ENCODE data around the gene TMEM150A. TPM values are rescaled to one million over a fixed set of nuclear protein-coding genes. Genes with fewer than 3 reads are reported as not detected.

Gene TMEM150A
- total and polyA plus RNA-seq, 8 donors = 11.5 to 39.6 (median 14.6) TPM

DNA sequence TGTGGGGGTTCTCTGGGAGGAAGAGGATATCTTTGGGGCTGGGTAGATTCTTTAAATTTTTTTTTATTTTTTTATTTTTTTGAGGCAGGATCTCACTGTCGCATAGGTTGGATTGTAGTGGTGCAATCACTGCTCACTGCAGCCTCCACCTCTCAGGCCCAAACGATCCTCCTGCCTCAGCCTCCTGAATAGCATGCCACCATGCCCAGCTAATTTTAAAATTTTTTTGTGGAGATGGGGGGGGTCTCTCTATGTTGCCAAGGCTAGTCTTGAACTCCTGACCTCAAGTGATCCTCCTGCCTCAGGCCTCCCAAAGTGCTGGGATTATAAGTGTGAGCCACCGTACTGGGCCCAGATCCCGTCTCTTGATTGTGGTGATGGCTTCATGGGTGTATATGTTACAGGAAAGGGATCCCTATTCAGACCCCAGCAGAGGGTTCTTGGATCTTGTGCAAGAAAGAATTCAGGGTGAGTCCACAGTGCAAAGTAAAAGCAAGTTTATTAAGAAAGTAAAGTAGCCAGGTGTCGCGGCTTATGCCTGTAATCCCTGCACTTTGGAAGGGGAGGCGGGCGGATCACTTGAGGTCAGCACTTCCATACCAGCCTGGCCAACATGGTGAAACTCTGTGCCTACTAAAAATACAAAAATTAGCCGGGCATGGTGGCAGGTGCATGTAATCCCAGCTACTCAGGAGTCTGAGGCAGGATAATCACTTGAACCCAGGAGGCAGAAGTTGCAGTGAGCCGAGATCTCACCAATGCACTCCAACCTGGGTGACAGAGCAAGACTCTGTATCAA, 11.4 kb upstream of the TMEM150A start:
- Histone ChIP-seq H3K9me3 (no peaks in the 10 kb centered on the region), H3K36me3 (peaks cover 0 to 17% of the 10 kb centered on the region in 2 donors)
- intact Hi-C loops (cut with DNase I) = no loop called here

DNA sequence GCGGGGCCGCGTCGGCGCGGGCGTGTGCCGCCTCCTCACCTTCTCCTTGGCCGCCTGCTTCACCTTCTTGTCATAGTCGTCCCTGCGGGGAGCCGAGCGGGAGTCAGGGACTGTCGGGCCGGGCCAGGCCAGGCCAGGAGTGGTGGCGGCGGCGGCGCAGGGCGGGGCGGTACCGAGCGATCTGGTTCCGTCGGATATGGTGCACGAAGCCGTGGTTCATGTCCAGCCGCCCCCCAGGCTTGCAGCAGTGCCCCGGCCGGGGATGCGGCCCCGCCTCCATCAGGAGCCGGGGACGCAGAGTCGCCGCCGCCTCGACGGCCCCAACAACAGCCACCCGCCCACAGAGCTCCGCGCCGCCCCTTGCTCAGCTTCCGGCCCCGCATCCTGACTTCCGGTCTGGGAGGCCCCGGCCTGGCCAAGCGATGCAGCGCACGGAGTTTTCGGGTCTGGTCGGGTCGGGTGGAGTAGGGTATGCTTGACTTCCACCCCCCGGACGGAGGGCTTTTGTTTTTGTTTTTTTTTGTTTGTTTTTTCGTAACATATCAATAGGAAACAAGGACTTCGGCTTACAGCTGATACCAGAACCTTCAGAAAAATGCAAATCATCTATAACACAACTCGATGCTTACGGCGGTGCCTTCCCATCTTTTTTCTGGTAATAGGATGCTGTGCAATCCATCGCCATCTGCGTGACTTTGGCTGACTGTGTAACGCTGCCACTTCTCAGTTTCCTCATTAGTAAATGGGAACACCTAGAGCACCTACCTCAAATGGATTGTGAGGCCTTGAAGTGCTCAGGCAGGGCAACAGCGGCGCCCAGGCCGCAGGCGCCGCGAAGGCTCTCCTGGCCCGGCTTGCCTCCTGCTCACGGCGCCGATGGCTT, 9.4 kb upstream of the TMEM150A start, which contains the start of gene C2orf68:
Gene C2orf68 (minus strand): TSS at position 362 of the 883 bp plus-strand sequence. CDS start 82 bp downstream, at position 280.
- Histone ChIP-seq H3K4me3 (peak within 1 kb of the TSS; percentile 96 to 98), H3K27me3 (no peaks in the 10 kb centered on the region), H3K4me1 (peaks cover 17 to 56% of the 10 kb centered on the region in 2 donors), H3K36me3 (peaks cover 0 to 25% of the 10 kb centered on the region in 2 donors), H3K27ac (peak within 1 kb of the TSS; percentile 78 to 91), H3K9me3 (no peaks in the 10 kb centered on the region)
- DNase-seq (peak; percentile 85 to 98 (median 92)), ATAC-seq (peak; percentile 83)
- intact Hi-C loops (cut with DNase I) = no loop called here
- TF ChIP-seq, protein P1, sequence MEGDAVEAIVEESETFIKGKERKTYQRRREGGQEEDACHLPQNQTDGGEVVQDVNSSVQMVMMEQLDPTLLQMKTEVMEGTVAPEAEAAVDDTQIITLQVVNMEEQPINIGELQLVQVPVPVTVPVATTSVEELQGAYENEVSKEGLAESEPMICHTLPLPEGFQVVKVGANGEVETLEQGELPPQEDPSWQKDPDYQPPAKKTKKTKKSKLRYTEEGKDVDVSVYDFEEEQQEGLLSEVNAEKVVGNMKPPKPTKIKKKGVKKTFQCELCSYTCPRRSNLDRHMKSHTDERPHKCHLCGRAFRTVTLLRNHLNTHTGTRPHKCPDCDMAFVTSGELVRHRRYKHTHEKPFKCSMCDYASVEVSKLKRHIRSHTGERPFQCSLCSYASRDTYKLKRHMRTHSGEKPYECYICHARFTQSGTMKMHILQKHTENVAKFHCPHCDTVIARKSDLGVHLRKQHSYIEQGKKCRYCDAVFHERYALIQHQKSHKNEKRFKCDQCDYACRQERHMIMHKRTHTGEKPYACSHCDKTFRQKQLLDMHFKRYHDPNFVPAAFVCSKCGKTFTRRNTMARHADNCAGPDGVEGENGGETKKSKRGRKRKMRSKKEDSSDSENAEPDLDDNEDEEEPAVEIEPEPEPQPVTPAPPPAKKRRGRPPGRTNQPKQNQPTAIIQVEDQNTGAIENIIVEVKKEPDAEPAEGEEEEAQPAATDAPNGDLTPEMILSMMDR (IDR thresholded peaks at IDR 0.05) = no peak

More for the DNA sequence above, 11.4 kb upstream of the TMEM150A start:
- Histone ChIP-seq H3K4me3 (no peak overlapping the region), H3K27ac (no peak overlapping the region), H3K4me1 (peaks cover 14 to 64% of the 10 kb centered on the region in 2 donors), H3K27me3 (no peaks in the 10 kb centered on the region)
- TF ChIP-seq, protein P1 (IDR thresholded peaks at IDR 0.05) = no peak
- DNase-seq (peak in 1 of 4 donors; percentile 6), ATAC-seq (no peak)

DNA sequence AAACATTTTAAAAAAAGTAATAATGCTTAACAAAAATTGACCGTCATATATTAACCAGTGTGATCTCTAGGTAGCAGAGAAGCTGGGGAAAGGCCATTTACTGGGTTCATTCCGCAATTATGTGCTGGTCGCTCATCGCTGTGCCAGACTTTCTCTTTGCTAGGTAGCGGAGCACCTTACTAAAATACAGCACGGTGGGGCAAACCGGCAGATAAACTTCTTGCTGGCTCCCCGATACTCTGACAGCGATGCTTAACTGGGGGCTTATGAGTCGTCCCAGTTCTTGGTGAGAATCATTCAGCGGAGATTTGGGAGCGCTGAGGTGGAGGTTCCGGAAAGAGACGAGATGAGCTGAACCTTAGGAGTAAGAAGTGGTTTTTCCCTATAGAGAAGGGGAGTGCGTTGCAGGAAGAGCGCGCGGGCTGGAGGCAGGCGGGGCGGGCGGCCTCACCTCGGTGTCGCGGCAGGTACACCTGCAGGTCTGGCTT, 8.8 kb upstream of the TMEM150A start:
- H3K4me3 ChIP-seq = peak overlapping the region; percentile 96 to 98
- intact Hi-C loops (cut with DNase I) = no loop called here
- DNase-seq = no peak
- TF ChIP-seq, protein P1 (IDR thresholded peaks at IDR 0.05) = no peak
- H3K27me3 ChIP-seq = no peaks in the 10 kb centered on the region
- H3K27ac ChIP-seq = peak overlapping the region; percentile 78 to 91
- H3K9me3 ChIP-seq = no peaks in the 10 kb centered on the region
- peaks cover 0 to 25% of the 10 kb centered on the region in 2 donors for H3K36me3 ChIP-seq
- peak; percentile 28 for ATAC-seq
- peaks cover 14 to 58% of the 10 kb centered on the region in 2 donors for H3K4me1 ChIP-seq

DNA sequence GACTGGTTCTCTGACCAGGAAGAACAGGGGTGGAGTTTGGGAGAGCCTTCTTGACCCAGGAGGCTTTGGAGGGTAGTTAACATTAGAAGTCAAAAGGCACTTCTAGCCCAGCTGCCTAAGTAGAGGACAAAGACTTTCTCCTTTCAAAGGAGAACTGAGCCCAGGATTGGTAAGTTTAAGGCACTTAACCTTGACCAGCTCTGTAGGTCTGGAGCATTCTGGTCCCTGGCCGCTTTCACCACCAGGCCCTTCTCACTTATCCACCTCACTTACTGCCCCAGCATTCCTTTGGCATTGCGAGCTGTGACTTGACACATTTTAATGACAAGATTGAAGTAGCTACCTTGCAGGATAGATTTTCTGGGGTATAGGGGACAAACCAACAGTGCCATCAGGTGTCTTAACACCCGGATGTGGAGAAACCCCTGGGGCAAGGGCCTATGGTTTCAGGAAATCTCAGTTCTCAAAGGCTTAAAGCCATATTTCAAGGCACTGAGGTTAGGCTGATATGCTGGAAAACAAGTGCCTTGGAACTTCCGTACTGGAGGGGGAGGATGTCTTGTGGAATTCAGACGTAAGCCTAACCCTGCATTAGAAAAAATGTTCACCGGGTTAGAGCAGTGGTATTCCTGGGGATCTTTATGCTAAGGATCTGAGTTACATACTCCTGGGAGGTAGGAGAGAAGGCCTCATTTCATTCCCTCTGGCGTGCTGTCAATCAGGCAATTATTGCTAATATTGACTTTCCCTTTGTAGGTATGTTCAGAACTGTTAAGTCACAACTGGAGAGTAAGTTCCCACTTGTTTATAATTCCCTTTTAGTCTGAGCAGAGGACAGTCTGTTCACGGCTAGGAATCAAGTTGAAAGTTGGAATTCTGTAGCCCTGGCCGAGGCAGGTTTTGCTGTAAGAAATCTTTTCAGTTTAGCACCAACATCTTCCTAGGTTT, 5.0 kb upstream of the TMEM150A start:
- TF ChIP-seq, protein P1 (IDR thresholded peaks at IDR 0.05) = no peak
- DNase-seq (no peak), ATAC-seq (peak; percentile 35)
- no peaks in the 10 kb centered on the region for H3K27me3 ChIP-seq
- peaks cover 35 to 82% of the 10 kb centered on the region in 2 donors for H3K4me1 ChIP-seq
- H3K27ac ChIP-seq = peak overlapping the region; percentile 50 to 73
- H3K9me3 ChIP-seq = no peaks in the 10 kb centered on the region
- intact Hi-C loops (cut with DNase I) = no loop called here
- H3K4me3 ChIP-seq = no peak overlapping the region
- peaks cover 0 to 25% of the 10 kb centered on the region in 2 donors for H3K36me3 ChIP-seq

All from left lung (tissue), 10 donors.